HG02623 (cell line): ENCODE measurements around the gene TBC1D22A.
"Not testable (repeated sequence)": the region's sequence is repeated elsewhere in the genome, so short reads cannot be mapped to it uniquely, and the experiment has no call there.

Experiments used
- ATAC-seq: cut with Tn5 transposase; IDR thresholded peaks from one replicate; pipeline ENCODE4 v1.9.1; 2021; ENCODE audit warnings: moderate library complexity; ENCODE audit not compliant: unreplicated experiment

TBC1D22A gene

DNA sequence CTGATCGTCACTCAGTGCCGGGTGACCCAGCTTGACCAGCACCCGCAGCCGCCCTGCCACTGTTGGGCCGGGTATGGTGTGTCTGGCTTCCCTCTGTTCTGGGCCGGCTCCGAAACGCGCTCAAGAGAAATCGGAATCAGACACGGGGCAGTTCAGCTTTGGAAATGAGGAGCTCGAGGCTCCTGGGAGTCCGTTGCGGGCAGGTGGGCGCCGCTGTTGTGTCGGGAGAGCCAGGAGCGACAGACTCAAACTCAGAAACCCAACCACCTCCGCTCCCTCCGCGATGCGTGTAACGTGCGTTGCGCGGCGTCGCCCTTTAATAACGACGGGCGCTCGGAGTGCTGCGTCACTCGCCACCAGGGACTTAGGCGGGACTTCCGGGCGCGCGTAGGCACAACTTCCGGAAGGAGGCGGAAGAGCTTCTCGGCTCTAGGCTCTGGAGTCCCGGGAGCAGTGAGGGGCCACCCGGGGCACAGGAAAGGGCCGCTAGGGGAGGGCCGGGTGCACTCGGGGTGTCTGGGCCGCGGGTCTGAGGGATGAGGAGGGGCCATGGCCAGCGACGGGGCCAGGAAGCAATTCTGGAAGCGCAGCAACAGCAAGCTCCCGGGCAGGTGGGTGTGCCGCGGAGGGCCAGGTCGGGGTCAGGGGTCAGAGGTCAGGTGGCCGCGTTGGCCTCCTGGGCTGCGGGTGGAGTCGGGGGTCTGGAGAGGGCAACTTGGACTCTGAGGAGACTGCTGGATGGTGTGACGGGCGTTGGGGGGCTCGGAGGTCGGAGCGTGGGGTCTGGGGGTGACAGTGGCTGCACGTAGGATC, at the start of gene TBC1D22A:
TBC1D22A (plus strand) TSS at position 413 of the 813 bp plus-strand sequence; CDS start at position 550, 137 bp downstream.
- peak; percentile 69 for ATAC-seq

GRCh38 chr22:46714550-46714949, 47.9 kb upstream of the TBC1D22A start:
- ATAC-seq, result no peak

DNA sequence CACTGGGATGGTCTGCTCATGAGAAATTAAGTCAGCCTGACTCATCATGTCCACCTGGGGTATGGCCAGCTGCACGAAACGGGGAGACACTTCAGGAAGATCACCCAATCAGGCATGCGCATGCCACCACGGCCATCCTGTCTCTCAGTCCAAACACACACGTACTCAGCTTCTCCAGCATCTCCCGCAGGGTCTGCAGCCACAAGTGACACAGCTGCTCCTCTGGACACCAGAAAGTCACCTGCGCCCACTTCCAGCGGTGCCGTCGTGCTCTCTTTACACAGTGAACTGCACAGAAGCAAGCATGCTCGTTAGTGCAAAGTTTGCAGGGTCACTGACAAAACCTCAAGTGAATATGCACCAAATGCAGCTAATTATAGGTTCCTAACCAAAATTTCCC, 42.5 kb upstream of the TBC1D22A start:
- no peak for ATAC-seq

DNA sequence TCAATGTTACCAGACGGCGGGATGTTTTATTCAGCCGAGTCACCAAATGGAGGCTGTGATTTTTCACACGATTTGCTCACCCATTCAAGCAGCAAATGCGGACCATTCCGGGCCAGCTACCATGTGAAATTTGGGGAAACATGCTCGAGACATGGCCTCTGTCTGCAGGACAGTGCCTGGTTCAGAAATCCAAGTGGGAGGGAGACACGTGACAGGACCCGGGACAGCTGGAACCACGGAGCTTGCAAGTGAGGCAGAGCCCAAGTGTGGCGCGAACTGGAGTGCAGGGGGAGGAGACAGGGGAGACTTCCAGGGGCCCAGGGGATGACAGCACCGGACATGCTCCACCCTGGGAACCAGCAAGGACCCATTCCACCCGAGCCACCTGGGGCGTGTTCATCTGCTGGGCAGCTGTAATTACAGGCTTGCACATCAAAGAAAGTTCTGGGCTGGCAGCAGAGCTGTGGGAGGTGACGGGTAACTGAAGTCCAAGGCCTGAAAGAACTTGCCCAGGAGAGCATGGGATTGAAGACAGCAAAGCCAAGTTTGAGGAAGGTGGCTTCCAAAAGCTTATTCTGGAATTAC, 40.9 kb upstream of the TBC1D22A start:
- ATAC-seq, result no peak

- no peak for ATAC-seq
These were observed 38.6 kb upstream of the TBC1D22A start for GRCh38 chr22:46723882-46724281.

DNA sequence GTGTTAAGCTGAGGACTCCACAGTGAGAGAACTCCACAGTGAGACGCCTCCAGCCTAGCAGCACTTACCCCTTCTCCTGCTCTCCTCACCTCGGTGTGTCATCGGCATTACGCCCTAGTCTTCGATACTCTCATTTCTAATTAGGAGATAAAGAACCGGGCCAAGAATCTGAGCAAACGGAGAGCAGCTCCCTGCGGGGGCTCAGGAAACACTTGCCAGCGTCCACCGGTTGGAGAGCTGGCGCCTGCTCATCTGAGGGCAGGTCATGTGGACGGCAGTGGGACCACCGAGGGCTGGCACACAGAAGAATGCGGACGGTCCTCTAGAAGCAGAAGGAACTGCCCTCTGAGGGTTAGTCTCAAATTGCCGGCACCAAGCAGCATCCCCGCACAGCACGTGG, 37.4 kb upstream of the TBC1D22A start:
- no peak for ATAC-seq

GRCh38 chr22:46726066-46726985, 36.1 kb upstream of the TBC1D22A start:
- no peak for ATAC-seq

GRCh38 chr22:46726986-46727317, 35.5 kb upstream of the TBC1D22A start:
- no peak for ATAC-seq

GRCh38 chr22:46727813-46728364, 34.6 kb upstream of the TBC1D22A start:
- no peak for ATAC-seq

DNA sequence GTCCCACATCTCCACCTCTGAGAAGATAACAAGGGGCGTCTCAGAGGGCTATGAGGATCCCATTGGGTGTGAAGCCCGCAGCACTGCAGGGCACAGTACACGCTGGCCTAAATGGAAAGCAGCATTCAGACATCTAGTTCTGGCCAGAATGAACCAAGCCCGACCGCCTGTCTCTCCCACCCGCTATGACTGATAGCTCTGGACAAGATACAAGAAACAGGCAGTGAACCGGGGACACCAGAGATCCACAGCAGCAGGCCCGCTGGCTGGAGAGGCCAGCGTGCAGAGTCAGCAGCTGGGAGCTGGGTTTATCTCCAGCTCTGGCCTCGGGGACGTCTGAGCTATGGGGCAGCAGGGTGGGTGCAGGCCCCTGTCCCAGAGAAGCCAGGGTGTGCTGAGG, 34.0 kb upstream of the TBC1D22A start:
- ATAC-seq, result no peak

GRCh38 chr22:46730568-46731245, 31.7 kb upstream of the TBC1D22A start:
- ATAC-seq, result no peak

GRCh38 chr22:46731246-46732040, 31.0 kb upstream of the TBC1D22A start:
- ATAC-seq, result no peak

DNA sequence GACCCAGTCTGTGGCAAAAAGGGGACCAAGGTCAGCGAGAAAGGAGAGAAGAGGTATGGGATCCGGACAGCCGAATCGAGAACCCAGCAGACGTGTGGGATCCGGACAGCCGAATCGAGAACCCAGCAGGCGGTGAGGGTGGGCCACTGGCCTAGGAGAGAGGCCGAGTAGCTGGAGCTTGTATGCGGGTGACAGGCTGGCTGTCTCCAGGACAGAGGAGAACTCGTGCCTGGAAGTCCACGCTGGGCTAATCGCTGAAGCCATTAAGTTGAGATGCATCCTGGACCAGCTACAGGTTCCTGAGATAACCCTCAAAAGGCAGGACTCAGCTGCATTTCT, 30.4 kb upstream of the TBC1D22A start:
- no peak for ATAC-seq

DNA sequence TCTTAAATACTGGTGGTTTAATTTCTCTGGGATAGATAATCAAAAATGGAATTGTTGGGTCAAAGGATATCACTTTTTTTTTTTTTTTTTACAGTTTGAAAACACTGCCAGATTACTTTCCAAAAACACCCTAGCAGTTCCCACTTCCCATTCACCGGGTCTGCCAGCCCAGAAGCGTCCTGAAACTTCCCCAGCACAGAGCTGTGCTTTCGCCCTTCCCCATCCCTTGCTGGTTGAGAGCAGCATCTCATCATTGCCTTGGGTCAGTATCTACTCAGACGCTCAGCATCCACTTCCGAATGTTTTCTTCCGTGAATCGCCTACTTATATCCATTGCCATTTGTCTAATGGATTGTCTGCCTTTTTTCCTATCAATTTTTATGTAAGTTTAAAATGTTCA, 29.9 kb upstream of the TBC1D22A start:
- ATAC-seq, result no peak

- not testable (repeated sequence) for ATAC-seq
These were observed 28.2 kb upstream of the TBC1D22A start for GRCh38 chr22:46734213-46734722.

DNA sequence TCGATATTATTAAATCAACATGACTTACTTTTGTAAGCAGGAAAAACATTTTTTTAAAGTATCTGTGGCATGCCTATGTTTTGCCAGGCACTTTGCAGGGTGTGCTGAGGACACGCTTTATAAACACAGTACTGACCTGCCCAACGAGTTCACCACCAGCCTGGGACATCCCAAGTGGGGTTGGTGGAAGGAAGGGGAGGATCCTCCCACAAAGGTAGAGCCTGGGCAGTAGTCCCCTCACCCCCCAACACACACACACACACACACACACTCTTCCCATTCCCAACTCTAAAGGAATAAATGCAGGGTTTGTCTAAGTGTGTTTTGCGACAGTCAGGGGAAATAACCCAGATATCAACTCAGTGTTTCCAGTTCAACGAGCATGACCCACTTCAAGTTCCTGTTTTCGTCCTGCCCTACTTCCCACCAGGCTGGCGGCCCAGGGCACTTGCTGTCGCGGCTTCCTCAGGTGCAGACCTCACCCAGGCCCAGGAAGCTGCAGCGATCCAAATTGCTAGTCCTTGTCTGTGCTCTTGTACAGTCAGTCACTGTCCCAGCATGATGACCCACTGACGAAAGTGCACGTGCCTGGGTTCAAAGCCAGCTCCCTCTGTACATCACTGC, 27.5 kb upstream of the TBC1D22A start:
- ATAC-seq, result no peak

DNA sequence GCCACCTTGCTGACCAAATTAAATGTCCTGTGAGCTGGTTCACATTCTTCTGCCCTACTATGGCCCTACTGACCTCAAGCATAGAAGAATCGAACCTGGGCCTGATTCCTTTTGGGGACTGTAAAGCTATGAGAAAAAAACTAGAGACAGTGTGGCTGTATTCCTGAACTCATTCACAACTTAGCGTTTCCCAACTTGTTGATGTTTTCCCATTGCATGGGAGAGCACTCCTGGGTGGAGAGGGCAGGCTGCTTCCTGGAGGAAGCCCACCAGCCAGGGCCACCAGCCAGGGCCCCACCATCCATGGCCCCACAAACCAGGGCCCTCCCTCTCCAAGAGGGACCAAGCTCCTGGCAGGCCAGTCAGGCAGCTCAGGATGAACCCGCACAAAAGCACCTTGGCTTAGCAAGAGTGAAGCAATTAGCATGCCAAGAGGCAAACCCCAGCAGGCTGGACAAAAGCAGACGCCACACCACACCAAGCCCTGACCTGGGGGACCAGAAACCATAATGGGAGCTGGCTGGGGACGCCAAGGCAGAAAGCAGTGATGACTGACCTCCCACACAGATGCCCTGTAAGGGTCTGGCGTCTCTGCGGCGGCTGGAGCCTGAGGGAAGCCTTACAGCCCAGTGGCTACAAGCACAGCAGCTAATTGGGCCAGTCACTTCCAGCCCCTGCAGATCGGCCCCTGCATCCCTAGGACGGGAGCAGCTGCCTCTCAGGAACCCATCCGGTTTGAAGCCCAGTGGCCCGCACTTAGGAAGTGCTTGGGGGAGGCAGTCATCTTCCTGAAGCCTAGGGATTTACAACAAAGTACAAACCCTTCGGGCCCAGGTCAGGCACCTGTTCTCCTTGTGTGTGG, 26.5 kb upstream of the TBC1D22A start:
- no peak for ATAC-seq

- ATAC-seq, result no peak
These were observed 25.7 kb upstream of the TBC1D22A start for GRCh38 chr22:46736705-46737104.
